ENCODE data around the gene TINCR.

GRCh38 chr19:5526691-5527090 lies 41.1 kb downstream of the TINCR start:
- TF ChIP-seq CTCF (conservative IDR thresholded peaks at IDR 0.05; ENCODE audit: low read depth, low read length) = no peak
- TF ChIP-seq EZH2 (IDR thresholded peaks at IDR 0.05; ENCODE audit: borderline replicate concordance, low read depth, low read length, poor library complexity, severe bottlenecking) = no peak
